Tibial nerve (tissue), 4 donors: ENCODE data around the gene THRSP. TPM values are rescaled to one million over a fixed set of nuclear protein-coding genes. Genes with fewer than 3 reads are reported as not detected.
"Not testable (repeated sequence)": the region's sequence is repeated elsewhere in the genome, so short reads cannot be mapped to it uniquely, and the experiment has no call there.

ENCODE experiments used
- DNase-seq, 2 donors: peaks; one replicate each; pipeline ENCODE4 v3.0.0-alpha.2; 2019; ENCODE audit warnings: low spot score in 2 of 2
- H3K27ac ChIP-seq, 4 donors: fragments of 200-600 bp; sonication (generic) in 3 of 4; one replicate each; pipeline ENCODE4 v1.5.1; 2017 to 2019; ENCODE audit warnings: mild to moderate bottlenecking in 1 of 4
- H3K27me3 ChIP-seq, 2 donors: fragments of 200-600 bp; sonication (generic) in 1 of 2; one replicate each; pipeline versions ENCODE4 v1.5.1 to v1.6.0; 2017 to 2019
- H3K36me3 ChIP-seq, 3 donors: fragments of 200-600 bp; sonication (generic); one replicate each; pipeline ENCODE4 v1.5.1; 2018 to 2019
- H3K4me1 ChIP-seq, 4 donors: fragments of 200-600 bp; sonication (generic) in 3 of 4; one replicate each; pipeline ENCODE4 v1.5.1; 2017 to 2019
- H3K4me3 ChIP-seq, 4 donors: fragments of 200-600 bp; sonication (generic) in 3 of 4; one replicate each; pipeline ENCODE4 v1.5.1; 2017 to 2019; ENCODE audit warnings: mild to moderate bottlenecking in 1 of 4, moderate library complexity in 1 of 4
- H3K9me3 ChIP-seq, 4 donors: fragments of 200-600 bp; sonication (generic) in 3 of 4; one replicate each; pipeline ENCODE4 v1.5.1; 2017 to 2019
- EP300 ChIP-seq, 2 donors: sonication (generic); formaldehyde crosslinking; IDR thresholded peaks; one replicate each; pipeline ENCODE4 v1.6.1; 2017; ENCODE audit warnings: antibody characterized with exemption in 2 of 2, mild to moderate bottlenecking in 1 of 2
- POLR2A ChIP-seq, 2 donors: fragments of 450-650 bp; IDR thresholded peaks; one replicate each; pipeline ENCODE4 v1.6.1; 2017; ENCODE audit warnings: antibody characterized with exemption in 2 of 2, mild to moderate bottlenecking in 2 of 2, moderate library complexity in 2 of 2
- WGBS, 2 donors: methylation state at CpG; one replicate each; pipeline ENCODE4 v1.1.5; 2018; 5-methylcytosine and 5-hydroxymethylcytosine counted together
- total RNA-seq, 4 donors: library from RNA; depleted of rRNA; stranded (reverse); fragments of >200 nt; gene quantifications; one replicate each; pipeline ENCODE4 v1.1.0, GENCODE V29; 2016
- TF ChIP-seq, protein P1 (sequence below), 5 experiments: fragments of 200-600 bp in 3 of 5; fragments of 450-650 bp in 2 of 5; sonication (generic) in 3 of 5; IDR thresholded peaks; one replicate each; pipeline ENCODE4 v1.5.1; 2016 to 2019; ENCODE audit warnings: antibody characterized with exemption in 5 of 5, mild to moderate bottlenecking in 3 of 5, moderate library complexity in 2 of 5

Gene THRSP
- total RNA-seq, 4 donors from 2014 or later: 4.0 to 22.9 (median 8.7) TPM

DNA sequence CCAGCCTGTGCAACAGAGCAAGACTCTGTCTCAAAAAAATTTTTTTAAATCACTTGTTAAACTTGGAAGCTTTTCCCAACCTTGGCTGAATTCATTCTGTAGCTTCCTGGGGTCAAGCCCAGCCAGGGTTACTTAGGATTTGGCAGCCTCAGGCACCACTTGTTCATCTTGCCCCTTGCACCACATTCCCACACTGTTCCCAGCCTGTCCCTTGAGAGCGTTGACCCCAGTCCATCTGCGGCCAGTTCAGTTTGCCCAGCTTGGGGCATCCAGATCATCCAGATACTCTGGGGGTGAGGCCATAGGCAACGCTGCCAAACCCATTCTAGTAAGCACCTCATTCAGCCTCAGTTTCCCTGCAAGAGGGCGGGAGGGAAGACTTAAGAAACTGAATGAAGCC, 8.7 kb upstream of the THRSP start:
- H3K36me3 ChIP-seq: no peaks in the 10 kb centered on the region
- peaks cover 0 to 2% of the 10 kb centered on the region in 2 donors for H3K27me3 ChIP-seq
- TF ChIP-seq EP300 (IDR thresholded peaks at IDR 0.05) (no peak), POLR2A (IDR thresholded peaks at IDR 0.05) (no peak)
- TF ChIP-seq, protein P1, sequence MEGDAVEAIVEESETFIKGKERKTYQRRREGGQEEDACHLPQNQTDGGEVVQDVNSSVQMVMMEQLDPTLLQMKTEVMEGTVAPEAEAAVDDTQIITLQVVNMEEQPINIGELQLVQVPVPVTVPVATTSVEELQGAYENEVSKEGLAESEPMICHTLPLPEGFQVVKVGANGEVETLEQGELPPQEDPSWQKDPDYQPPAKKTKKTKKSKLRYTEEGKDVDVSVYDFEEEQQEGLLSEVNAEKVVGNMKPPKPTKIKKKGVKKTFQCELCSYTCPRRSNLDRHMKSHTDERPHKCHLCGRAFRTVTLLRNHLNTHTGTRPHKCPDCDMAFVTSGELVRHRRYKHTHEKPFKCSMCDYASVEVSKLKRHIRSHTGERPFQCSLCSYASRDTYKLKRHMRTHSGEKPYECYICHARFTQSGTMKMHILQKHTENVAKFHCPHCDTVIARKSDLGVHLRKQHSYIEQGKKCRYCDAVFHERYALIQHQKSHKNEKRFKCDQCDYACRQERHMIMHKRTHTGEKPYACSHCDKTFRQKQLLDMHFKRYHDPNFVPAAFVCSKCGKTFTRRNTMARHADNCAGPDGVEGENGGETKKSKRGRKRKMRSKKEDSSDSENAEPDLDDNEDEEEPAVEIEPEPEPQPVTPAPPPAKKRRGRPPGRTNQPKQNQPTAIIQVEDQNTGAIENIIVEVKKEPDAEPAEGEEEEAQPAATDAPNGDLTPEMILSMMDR (IDR thresholded peaks at IDR 0.05): no peak
- H3K9me3 ChIP-seq: no peaks in the 10 kb centered on the region
- H3K4me1 ChIP-seq: no peaks in the 10 kb centered on the region
- no peak overlapping the region for H3K27ac ChIP-seq
- no peak overlapping the region for H3K4me3 ChIP-seq
- 85 to 89% methylated on average over 4 of the region's 4 CpGs for WGBS, 2 donors
- no peak for DNase-seq

DNA sequence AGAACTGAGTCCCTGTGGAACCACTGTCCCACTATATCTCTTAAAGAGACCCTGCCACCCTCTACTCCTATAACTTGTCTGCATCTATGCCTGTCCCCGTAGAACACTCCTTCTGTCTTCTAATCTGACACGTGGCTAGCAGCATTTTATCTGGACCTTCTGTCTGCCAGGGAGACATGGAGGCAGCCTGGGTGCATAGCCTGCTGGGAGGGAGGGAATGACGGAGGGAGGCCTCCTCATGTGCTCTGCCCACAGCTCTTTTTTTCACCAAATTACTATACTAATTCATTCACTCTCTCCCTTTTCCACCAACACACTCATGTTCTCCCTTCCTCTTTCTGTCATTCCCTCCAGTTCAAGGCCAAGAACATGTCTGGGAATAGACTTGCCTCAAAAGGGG, 7.6 kb upstream of the THRSP start:
- Histone ChIP-seq H3K27ac (no peak overlapping the region), H3K36me3 (no peaks in the 10 kb centered on the region), H3K27me3 (peaks cover 0 to 2% of the 10 kb centered on the region in 2 donors), H3K4me1 (peaks cover 0 to 1% (median 0%) of the 10 kb centered on the region in 4 donors), H3K4me3 (no peak overlapping the region), H3K9me3 (no peaks in the 10 kb centered on the region)
- 61 to 81% methylated on average over 3 of the region's 3 CpGs for WGBS, 2 donors
- no peak for DNase-seq
- TF ChIP-seq POLR2A (IDR thresholded peaks at IDR 0.05): no peak
- no peak for TF ChIP-seq EP300 (IDR thresholded peaks at IDR 0.05)
- TF ChIP-seq, protein P1 (IDR thresholded peaks at IDR 0.05): no peak

DNA sequence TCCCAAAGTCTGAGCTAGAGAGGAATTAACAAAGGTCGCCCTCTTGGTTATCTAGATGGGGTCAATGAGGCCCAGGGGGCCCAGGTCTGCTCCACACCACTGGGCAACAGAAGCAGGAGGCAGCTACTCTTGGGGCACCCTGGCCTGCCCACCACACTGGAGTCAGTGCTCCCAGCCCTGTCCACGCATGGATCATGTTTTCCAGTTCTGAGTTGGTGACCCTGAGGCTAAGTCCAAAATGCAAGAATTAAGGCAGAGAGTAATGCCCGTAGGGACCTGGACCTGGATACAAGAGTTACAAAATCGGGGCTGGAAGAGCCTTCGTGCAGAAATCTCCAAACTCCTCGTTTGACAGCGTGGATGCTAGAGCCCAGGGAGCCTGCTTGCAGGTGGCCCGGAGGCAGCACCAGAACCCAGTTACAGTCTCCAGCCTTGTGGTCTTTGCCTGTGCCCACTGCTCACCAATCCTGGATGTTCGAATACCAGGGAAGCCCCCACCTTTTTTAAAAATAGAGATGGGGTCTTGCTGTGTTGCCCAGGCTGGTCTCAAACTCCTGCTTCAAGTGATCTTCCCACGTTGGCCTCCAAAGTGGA, 6.1 kb upstream of the THRSP start:
- Histone ChIP-seq H3K4me3 (no peak overlapping the region), H3K4me1 (peaks cover 0 to 4% (median 0%) of the 10 kb centered on the region in 4 donors), H3K9me3 (no peaks in the 10 kb centered on the region), H3K27me3 (peaks cover 0 to 2% of the 10 kb centered on the region in 2 donors), H3K36me3 (no peaks in the 10 kb centered on the region), H3K27ac (no peak overlapping the region)
- WGBS, 2 donors: 85 to 87% methylated on average over 10 of the region's 10 CpGs
- no peak for DNase-seq
- no peak for TF ChIP-seq EP300 (IDR thresholded peaks at IDR 0.05)
- no peak for TF ChIP-seq POLR2A (IDR thresholded peaks at IDR 0.05)
- TF ChIP-seq, protein P1 (IDR thresholded peaks at IDR 0.05): no peak

DNA sequence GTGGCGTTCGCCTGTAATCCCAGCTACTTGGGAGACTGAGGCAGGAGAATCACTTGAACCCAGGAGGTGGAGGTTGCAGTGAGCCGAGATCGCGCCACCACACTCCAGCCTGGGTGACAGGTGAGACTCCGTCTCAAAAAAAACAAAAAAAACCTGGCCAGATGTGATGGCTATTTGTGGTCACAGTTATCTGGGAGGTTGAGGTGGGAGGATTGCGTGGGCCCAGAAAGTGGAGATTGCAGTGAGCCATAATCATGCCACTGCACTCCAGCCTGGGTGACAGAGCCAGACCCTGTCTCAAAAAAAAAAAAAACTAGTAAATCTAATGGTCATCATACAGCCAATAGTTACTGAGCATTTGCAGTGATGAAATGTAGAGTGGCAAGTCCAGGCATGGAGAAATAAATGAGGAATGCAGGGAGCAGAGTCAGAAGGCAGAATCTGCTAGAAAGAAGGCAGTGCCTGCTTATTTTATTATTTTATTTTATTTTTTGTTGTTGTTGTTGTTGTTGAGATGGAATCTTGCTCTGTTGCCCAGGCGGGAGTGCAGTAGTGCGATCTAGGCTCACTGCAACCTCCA, 3.8 kb upstream of the THRSP start:
- WGBS, 2 donors: 96 to 97% methylated on average over 9 of the region's 9 CpGs
- H3K27me3 ChIP-seq: not testable (repeated sequence)

DNA sequence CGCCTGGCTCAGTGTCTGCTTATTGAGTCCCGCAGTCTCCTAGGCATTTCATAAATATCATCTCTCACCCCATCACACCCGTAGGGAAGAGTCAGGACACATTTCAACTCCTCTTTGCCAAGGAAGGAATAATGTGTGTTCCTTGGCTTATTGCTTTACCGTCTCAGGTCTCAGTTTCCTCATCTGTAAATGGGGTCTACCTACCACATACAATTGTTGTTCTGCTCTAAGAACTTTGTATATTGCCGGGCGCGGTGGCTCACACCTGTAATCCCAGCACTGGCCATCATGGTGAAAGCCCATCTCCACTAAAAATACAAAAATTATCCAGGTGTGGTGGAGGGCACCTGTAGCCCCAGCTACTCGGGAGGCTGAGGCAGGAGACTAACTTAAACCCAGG, 3.1 kb upstream of the THRSP start:
- H3K4me3 ChIP-seq: no peak overlapping the region
- no peaks in the 10 kb centered on the region for H3K9me3 ChIP-seq
- peaks cover 0 to 4% (median 0%) of the 10 kb centered on the region in 4 donors for H3K4me1 ChIP-seq
- H3K27ac ChIP-seq: no peak overlapping the region
- peaks cover 0 to 8% (median 0%) of the 10 kb centered on the region in 3 donors for H3K36me3 ChIP-seq
- 97% methylated on average over 8 of the region's 8 CpGs for WGBS, 2 donors
- no peaks in the 10 kb centered on the region for H3K27me3 ChIP-seq
- TF ChIP-seq POLR2A (IDR thresholded peaks at IDR 0.05): no peak
- TF ChIP-seq, protein P1 (IDR thresholded peaks at IDR 0.05): no peak
- no peak for TF ChIP-seq EP300 (IDR thresholded peaks at IDR 0.05)
- no peak for DNase-seq

More for the DNA sequence above, 3.8 kb upstream of the THRSP start:
- H3K4me3 ChIP-seq, H3K9me3 ChIP-seq, H3K4me1 ChIP-seq, DNase-seq, H3K27ac ChIP-seq, H3K36me3 ChIP-seq: not testable (repeated sequence)
